HL-60/S4 treated with retinoic acid at 250 ng/mL for 4 days and 3 days (cell line): Measurements from ENCODE around the gene RPL10.

Experiments
- in situ Hi-C: fragments of 300-500 bp; cut with MboI; formaldehyde crosslinking; loops from 2 replicates; pipeline ENCODE4 v1.7.0; 2022; ENCODE audit warnings: low sequenced_read_pairs

The RPL10 gene

DNA sequence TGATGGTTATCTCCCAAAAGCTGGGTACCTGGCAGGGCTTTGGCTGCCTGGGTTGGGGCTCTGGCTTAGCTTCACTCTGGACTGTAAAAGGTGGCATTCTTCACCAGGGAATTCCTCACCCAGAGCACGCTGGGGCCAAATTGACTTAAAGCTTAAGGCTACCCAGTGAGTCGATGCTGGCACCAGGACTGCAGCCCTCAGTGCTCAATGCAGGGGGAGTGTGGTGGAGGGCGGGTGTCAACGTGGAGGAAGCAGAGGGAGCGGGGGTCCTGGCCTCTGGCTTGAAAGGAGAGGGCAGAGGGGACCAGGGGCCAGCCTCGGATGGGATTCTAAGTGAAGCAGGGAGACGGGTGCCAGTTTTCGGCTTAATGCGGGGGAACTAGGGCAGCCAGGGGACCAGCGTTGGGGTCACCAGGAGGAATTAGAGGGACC is 45.3 kb downstream of the RPL10 start:
- in situ Hi-C loops = no loop called here

DNA sequence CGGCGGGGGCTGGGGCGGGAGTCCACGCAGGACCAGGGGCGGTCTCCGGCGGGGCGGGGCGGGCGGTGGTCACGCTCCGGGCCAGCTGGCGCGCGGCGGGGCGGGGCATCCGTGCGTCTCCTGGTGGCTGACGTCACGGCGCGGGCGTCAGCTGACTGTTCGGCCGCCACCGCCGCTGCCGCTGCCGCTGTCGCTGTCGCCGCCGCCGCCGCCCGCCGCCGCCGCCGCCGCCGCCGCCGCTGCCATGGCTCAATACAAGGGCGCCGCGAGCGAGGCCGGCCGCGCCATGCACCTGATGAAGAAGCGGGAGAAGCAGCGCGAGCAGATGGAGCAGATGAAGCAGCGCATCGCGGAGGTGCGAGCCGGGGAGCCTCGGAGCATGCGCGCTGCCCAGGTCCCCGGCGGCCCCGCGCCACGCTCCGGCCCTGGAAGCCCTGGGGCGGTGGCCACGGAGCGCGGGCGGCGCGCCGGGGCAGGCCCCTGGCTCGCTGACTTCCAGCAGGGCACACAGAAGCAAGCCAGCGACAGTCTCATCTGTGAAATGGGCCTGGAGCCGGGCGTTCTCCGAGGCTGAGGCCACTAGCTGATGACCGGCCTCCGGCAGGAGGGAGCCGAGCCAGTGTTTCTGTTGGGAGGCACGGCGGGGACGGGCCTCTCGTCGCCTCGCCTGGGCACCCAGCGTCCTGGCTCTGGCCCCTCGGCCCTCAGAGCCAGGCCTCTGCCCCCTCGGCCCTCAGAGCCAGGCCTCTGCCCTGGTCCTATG is 46.0 kb downstream of the RPL10 start, which contains the start of gene FAM50A:
TSS of gene FAM50A (plus strand) at position 150 of the 763 bp plus-strand sequence. CDS start at position 245, 95 bp downstream.
- in situ Hi-C loops = no loop called here

DNA sequence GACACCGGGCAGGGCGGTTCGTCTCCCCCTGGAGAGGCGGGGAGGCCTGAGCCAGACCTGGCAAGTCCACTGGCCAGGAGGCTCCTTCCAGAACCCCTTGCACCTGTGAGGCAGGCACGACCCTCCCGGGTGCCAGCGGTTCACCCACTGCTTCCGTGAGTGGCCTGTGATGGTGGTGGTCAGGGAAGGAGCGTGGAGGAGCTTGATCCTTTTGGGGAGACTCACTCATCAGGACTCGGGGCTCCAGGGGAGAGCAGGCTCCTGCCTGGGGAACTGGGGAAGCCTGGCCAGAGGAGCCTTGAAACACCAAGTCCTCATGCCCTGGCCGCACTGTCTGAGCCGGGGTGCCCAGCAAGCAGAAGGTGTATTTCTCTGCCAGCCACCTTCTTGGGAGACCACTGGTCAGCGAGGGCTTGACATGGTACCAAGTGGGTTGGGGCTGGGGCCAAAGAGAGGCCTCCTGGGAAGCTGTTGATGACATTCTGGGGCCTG is 46.6 kb downstream of the RPL10 start:
- in situ Hi-C loops = no loop called here

DNA sequence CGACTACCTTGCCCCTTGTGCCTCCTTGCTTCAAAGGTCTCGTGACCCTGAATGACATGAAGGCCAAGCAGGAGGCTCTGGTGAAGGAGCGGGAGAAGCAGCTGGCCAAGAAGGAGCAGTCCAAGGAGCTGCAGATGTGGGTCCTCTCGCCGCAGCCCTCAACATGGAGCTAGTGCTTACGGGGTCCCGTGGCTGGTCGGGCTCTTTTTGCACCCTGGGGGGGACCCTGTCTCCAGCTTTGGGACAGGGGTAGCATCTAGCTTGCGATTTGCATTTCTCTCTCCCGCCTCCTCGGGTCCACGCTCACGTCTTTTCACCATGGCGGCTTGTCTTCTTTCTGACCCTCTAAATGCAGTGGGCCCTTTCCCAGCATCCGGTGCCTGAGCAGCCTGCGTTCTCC is 47.6 kb downstream of the RPL10 start:
- in situ Hi-C loops = no loop called here

DNA sequence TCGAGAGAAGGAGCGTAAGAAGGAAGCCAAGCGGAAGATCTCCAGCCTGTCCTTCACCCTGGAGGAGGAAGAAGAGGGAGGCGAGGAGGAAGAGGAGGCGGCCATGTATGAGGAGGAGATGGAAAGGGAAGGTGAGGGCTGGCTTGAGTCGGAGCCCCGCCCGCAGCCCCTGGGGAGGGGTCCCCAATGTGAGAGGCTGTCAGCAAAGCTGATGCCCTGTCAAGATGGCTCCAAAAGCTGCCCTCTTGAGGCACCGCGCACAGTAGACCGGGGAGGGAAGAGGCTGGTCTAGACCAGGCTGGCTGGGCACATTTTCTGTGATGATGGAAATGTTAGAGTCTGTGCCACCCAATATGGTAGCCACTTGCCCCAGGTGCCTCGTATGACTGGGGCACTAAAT is 48.3 kb downstream of the RPL10 start:
- in situ Hi-C loops = no loop called here

DNA sequence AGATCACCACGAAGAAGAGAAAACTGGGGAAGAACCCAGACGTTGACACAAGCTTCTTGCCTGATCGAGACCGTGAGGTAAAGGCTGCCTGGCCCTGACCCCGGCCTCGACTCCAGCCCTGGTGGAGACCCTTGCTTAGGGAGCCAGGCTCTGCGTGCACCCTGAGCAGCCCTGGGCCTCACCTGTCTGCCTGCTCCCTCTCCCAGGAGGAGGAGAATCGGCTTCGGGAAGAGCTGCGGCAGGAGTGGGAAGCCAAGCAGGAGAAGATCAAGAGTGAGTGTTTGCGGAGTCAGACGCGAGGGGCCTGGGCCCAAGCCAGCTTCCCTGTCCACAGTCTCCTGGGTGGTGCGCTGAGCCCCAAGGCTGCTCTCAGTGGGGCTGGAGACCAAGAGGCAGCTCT is 50.3 kb downstream of the RPL10 start:
- in situ Hi-C loops = no loop called here

DNA sequence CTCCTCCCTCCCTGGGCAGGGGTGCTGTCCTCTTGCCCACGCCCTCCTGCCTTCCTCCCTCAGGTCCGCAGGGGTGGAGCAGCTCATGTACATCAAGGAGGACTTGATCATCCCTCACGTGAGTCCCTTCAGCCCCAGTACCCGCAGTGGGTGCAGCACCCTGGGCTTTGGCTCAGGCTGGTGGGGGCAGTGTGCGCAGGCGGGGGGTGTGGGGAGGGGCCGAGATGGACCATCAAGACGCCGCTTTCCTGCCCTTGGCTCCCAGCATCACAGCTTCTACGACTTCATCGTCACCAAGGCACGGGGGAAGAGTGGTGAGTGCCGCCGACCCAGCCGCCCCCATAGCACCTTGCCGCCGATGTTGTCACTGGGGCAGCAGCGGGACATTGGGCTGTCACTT is 51.4 kb downstream of the RPL10 start:
- in situ Hi-C loops = no loop called here

DNA sequence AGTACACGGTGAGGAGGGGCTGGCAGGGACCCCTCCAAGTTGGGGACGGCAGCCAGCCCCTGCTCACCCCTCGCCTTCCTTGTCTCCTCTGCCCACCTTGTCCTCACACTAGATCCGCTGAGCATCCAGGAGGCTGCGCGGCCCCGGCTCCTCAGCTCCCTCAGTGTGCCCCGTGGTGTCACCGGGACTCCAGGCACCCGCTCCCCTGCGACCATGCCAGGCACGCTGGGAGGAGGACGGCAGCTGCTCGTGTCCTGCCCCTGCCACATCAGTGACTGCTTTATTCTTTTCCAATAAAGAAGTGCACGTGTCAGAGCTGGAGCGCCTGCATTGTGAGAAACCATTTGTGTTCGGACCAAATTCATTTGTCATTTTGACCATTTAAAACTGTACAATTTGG is 52.1 kb downstream of the RPL10 start:
- in situ Hi-C loops = no loop called here
